Smooth muscle cell of the brain vasculature (primary cell): ENCODE results near the gene BZW2.

Source experiments
- DNase-seq: peaks from one replicate; pipeline ENCODE4 v3.0.0-alpha.2; 2012; ENCODE audit warnings: low read depth, low spot score

BZW2 gene

GRCh38 chr7:16645593-16646471 lies at the start of gene BZW2, which contains the start of gene ANKMY2:
BZW2 (plus strand) TSS chr7:16646181; CDS start chr7:16665444, 19,263 bp downstream.
ANKMY2 (minus strand) TSS chr7:16645754; CDS start chr7:16645573, 181 bp downstream.
- DNase-seq: peak; percentile 86

GRCh38 chr7:16598015-16598414 lies 48.0 kb upstream of the BZW2 start:
- no peak for DNase-seq

- DNase-seq: no peak
Measured at GRCh38 chr7:16599860-16600259, 46.1 kb upstream of the BZW2 start.

- DNase-seq: no peak
Measured at GRCh38 chr7:16603633-16604032, 42.3 kb upstream of the BZW2 start.

GRCh38 chr7:16604054-16604453 lies 41.9 kb upstream of the BZW2 start:
- DNase-seq: no peak

GRCh38 chr7:16606704-16607103 lies 39.3 kb upstream of the BZW2 start:
- no peak for DNase-seq

- DNase-seq: no peak
Measured at GRCh38 chr7:16609842-16610450, 36.0 kb upstream of the BZW2 start.

- DNase-seq: no peak
Measured at GRCh38 chr7:16611711-16612110, 34.3 kb upstream of the BZW2 start.

GRCh38 chr7:16615228-16615627 lies 30.8 kb upstream of the BZW2 start:
- no peak for DNase-seq

GRCh38 chr7:16616122-16616521 lies 29.9 kb upstream of the BZW2 start:
- no peak for DNase-seq

GRCh38 chr7:16616542-16616941 lies 29.4 kb upstream of the BZW2 start:
- DNase-seq: no peak

- no peak for DNase-seq
Measured at GRCh38 chr7:16619979-16620408, 26.0 kb upstream of the BZW2 start.

GRCh38 chr7:16626388-16626787 lies 19.6 kb upstream of the BZW2 start:
- DNase-seq: no peak

- DNase-seq: no peak
Measured at GRCh38 chr7:16627236-16627635, 18.7 kb upstream of the BZW2 start.

- no peak for DNase-seq
Measured at GRCh38 chr7:16630654-16631053, 15.3 kb upstream of the BZW2 start.

GRCh38 chr7:16634271-16634738 lies 11.7 kb upstream of the BZW2 start:
- DNase-seq: no peak

- DNase-seq: no peak
Measured at GRCh38 chr7:16636555-16637101, 9.4 kb upstream of the BZW2 start.

GRCh38 chr7:16637379-16637778 lies 8.6 kb upstream of the BZW2 start:
- DNase-seq: no peak

- no peak for DNase-seq
Measured at GRCh38 chr7:16638282-16639280, 7.4 kb upstream of the BZW2 start.

GRCh38 chr7:16644157-16644556 lies 1.8 kb upstream of the BZW2 start:
- no peak for DNase-seq
